Measurements from ENCODE around the gene KRT73.

KRT73 gene

GRCh38 chr12:52655720-52656124, 37.4 kb upstream of the KRT73 start:
- ChIA-PET POLR2A (no interaction called here), CTCF (interaction anchor here (1.1 kb wide), 1 partner anchor 74 kb away, joined by 4 read pairs; no protein-coding TSS in a partner anchor)
- no peak for DNase-seq
- Histone ChIP-seq H3K27me3 (replicated peaks in 2 of 5; ENCODE audit: control insufficient read depth in 4 of 5, insufficient read depth in 5 of 5, low read length in 4 of 5) (peaks cover 0 to 5% (median 0%) of the 10 kb centered on the region in 5 experiments), H3K36me3 (ENCODE audit: control insufficient read depth in 4 of 4, insufficient read depth in 4 of 4, low read length in 3 of 4) (no peaks in the 10 kb centered on the region), H3K4me1 (ENCODE audit: control extremely low read depth in 1 of 4, control insufficient read depth in 4 of 4, insufficient read depth in 4 of 4, low read length in 3 of 4) (peaks cover 0 to 4% (median under 1%) of the 10 kb centered on the region in 4 experiments), H3K9me3 (ENCODE audit: control extremely low read depth in 1 of 5, control insufficient read depth in 4 of 5, insufficient read depth in 2 of 5, low read depth in 1 of 5, low read length in 4 of 5) (no peaks in the 10 kb centered on the region), H3K27ac (ENCODE audit: insufficient read depth in 1 of 2, low read depth in 1 of 2, low read length in 2 of 2, poor library complexity in 1 of 2, severe bottlenecking in 2 of 2) (no peak overlapping the region), H3K4me3 (ENCODE audit: control insufficient read depth in 1 of 7, extremely low read depth in 1 of 7, insufficient read depth in 4 of 7, low read depth in 2 of 7, low read length in 6 of 7) (no peak overlapping the region)
- 97% methylated on average over 7 of the region's 8 CpGs for WGBS (ENCODE audit: insufficient coverage)

- POLR2A ChIA-PET: no interaction called here
- no peaks in the 10 kb centered on the region for H3K36me3 ChIP-seq (ENCODE audit: control insufficient read depth in 4 of 4, insufficient read depth in 4 of 4, low read length in 3 of 4)
- no peak overlapping the region for H3K4me3 ChIP-seq (ENCODE audit: control insufficient read depth in 1 of 7, extremely low read depth in 1 of 7, insufficient read depth in 4 of 7, low read depth in 2 of 7, low read length in 6 of 7)
- no peak overlapping the region for H3K27ac ChIP-seq (ENCODE audit: insufficient read depth in 1 of 2, low read depth in 1 of 2, low read length in 2 of 2, poor library complexity in 1 of 2, severe bottlenecking in 2 of 2)
- WGBS (ENCODE audit: insufficient coverage): 98% methylated on average over 5 of the region's 6 CpGs
- CTCF ChIA-PET: no interaction called here
- no peaks in the 10 kb centered on the region for H3K9me3 ChIP-seq (ENCODE audit: control extremely low read depth in 1 of 5, control insufficient read depth in 4 of 5, insufficient read depth in 2 of 5, low read depth in 1 of 5, low read length in 4 of 5)
- DNase-seq: no peak
- peaks cover 0 to 5% (median 0%) of the 10 kb centered on the region in 5 experiments for H3K27me3 ChIP-seq (replicated peaks in 2 of 5; ENCODE audit: control insufficient read depth in 4 of 5, insufficient read depth in 5 of 5, low read length in 4 of 5)
- peaks cover 0 to 4% (median 1%) of the 10 kb centered on the region in 4 experiments for H3K4me1 ChIP-seq (ENCODE audit: control extremely low read depth in 1 of 4, control insufficient read depth in 4 of 4, insufficient read depth in 4 of 4, low read length in 3 of 4)
Observed at GRCh38 chr12:52655251-52655650, 36.9 kb upstream of the KRT73 start.

DNA sequence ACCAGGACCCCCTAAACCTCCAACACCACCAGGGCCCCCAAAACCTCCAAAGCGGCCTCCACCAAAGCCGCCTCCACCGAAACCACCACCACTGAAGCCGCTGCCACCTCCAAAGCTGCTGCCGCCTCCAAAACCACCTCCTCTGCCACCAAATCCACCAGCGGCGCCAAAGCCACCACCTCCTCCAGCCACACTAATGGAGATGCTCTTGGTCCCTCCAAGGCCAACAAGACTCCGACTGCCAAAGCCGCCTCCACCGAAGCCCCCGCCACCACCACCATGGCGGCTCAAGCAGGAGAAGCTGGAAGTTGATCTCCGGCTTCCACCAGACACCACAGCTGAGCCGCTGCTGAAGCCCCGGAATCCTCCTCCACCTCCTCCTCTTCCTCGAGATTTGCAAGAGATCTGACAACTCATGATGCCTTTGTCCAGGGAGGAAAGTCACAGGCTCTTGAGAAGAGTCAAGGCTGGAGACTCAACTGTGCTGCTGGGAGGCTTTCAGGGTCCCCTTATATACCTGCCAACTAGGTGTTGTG, 33.4 kb upstream of the KRT73 start, which contains the start of gene KRT2:
Gene KRT2 (minus strand): TSS at position 486 of the 536 bp plus-strand sequence. CDS start 69 bp downstream, at position 417.
- no peak for DNase-seq
- peaks cover 0 to 5% (median under 1%) of the 10 kb centered on the region in 4 experiments for H3K4me1 ChIP-seq (ENCODE audit: control extremely low read depth in 1 of 4, control insufficient read depth in 4 of 4, insufficient read depth in 4 of 4, low read length in 3 of 4)
- H3K27ac ChIP-seq (ENCODE audit: insufficient read depth in 1 of 2, low read depth in 1 of 2, low read length in 2 of 2, poor library complexity in 1 of 2, severe bottlenecking in 2 of 2): no peak within 1 kb of the TSS
- no peak within 1 kb of the TSS for H3K4me3 ChIP-seq (ENCODE audit: control insufficient read depth in 1 of 7, extremely low read depth in 1 of 7, insufficient read depth in 4 of 7, low read depth in 2 of 7, low read length in 6 of 7)
- H3K36me3 ChIP-seq (ENCODE audit: control insufficient read depth in 4 of 4, insufficient read depth in 4 of 4, low read length in 3 of 4): no peaks in the 10 kb centered on the region
- POLR2A ChIA-PET: interaction anchor here (0.6 kb wide), 1 partner anchor 200 kb away, joined by 4 read pairs; no protein-coding TSS in a partner anchor
- H3K9me3 ChIP-seq (ENCODE audit: control extremely low read depth in 1 of 5, control insufficient read depth in 4 of 5, insufficient read depth in 2 of 5, low read depth in 1 of 5, low read length in 4 of 5): no peaks in the 10 kb centered on the region
- WGBS (ENCODE audit: insufficient coverage): 96% methylated on average over 15 of the region's 16 CpGs
- CTCF ChIA-PET: no interaction called here
- H3K27me3 ChIP-seq (replicated peaks in 2 of 5; ENCODE audit: control insufficient read depth in 4 of 5, insufficient read depth in 5 of 5, low read length in 4 of 5): peaks cover 0 to 1% (median 0%) of the 10 kb centered on the region in 5 experiments

- Histone ChIP-seq H3K36me3 (ENCODE audit: control insufficient read depth in 4 of 4, insufficient read depth in 4 of 4, low read length in 3 of 4) (no peaks in the 10 kb centered on the region), H3K4me3 (ENCODE audit: control insufficient read depth in 1 of 7, extremely low read depth in 1 of 7, insufficient read depth in 4 of 7, low read depth in 2 of 7, low read length in 6 of 7) (no peak overlapping the region), H3K9me3 (ENCODE audit: control extremely low read depth in 1 of 5, control insufficient read depth in 4 of 5, insufficient read depth in 2 of 5, low read depth in 1 of 5, low read length in 4 of 5) (no peaks in the 10 kb centered on the region), H3K27ac (ENCODE audit: insufficient read depth in 1 of 2, low read depth in 1 of 2, low read length in 2 of 2, poor library complexity in 1 of 2, severe bottlenecking in 2 of 2) (no peak overlapping the region), H3K27me3 (replicated peaks in 2 of 5; ENCODE audit: control insufficient read depth in 4 of 5, insufficient read depth in 5 of 5, low read length in 4 of 5) (no peaks in the 10 kb centered on the region), H3K4me1 (ENCODE audit: control extremely low read depth in 1 of 4, control insufficient read depth in 4 of 4, insufficient read depth in 4 of 4, low read length in 3 of 4) (peaks cover 3 to 9% (median 8%) of the 10 kb centered on the region in 4 experiments)
- CTCF ChIA-PET: interaction anchor here (0.7 kb wide), 1 partner anchor 228 kb away, joined by 3 read pairs; no protein-coding TSS in a partner anchor
- WGBS (ENCODE audit: insufficient coverage): 84% methylated on average over 11 of the region's 12 CpGs
- POLR2A ChIA-PET: no interaction called here
- no peak for DNase-seq
Observed at GRCh38 chr12:52650520-52651081, 32.2 kb upstream of the KRT73 start.

GRCh38 chr12:52649066-52649465, 30.7 kb upstream of the KRT73 start:
- no peak overlapping the region for H3K4me3 ChIP-seq (ENCODE audit: control insufficient read depth in 1 of 7, extremely low read depth in 1 of 7, insufficient read depth in 4 of 7, low read depth in 2 of 7, low read length in 6 of 7)
- H3K27ac ChIP-seq (ENCODE audit: insufficient read depth in 1 of 2, low read depth in 1 of 2, low read length in 2 of 2, poor library complexity in 1 of 2, severe bottlenecking in 2 of 2): no peak overlapping the region
- no peaks in the 10 kb centered on the region for H3K27me3 ChIP-seq (replicated peaks in 2 of 5; ENCODE audit: control insufficient read depth in 4 of 5, insufficient read depth in 5 of 5, low read length in 4 of 5)
- H3K36me3 ChIP-seq (ENCODE audit: control insufficient read depth in 4 of 4, insufficient read depth in 4 of 4, low read length in 3 of 4): no peaks in the 10 kb centered on the region
- WGBS (ENCODE audit: insufficient coverage): 93% methylated on average over 6 of the region's 6 CpGs
- CTCF ChIA-PET: interaction anchor here (1.2 kb wide), 1 partner anchor 39 kb away, joined by 3 read pairs; no protein-coding TSS in a partner anchor
- no peak for DNase-seq
- no peaks in the 10 kb centered on the region for H3K9me3 ChIP-seq (ENCODE audit: control extremely low read depth in 1 of 5, control insufficient read depth in 4 of 5, insufficient read depth in 2 of 5, low read depth in 1 of 5, low read length in 4 of 5)
- H3K4me1 ChIP-seq (ENCODE audit: control extremely low read depth in 1 of 4, control insufficient read depth in 4 of 4, insufficient read depth in 4 of 4, low read length in 3 of 4): peaks cover 3 to 17% (median 16%) of the 10 kb centered on the region in 4 experiments
- POLR2A ChIA-PET: no interaction called here

DNA sequence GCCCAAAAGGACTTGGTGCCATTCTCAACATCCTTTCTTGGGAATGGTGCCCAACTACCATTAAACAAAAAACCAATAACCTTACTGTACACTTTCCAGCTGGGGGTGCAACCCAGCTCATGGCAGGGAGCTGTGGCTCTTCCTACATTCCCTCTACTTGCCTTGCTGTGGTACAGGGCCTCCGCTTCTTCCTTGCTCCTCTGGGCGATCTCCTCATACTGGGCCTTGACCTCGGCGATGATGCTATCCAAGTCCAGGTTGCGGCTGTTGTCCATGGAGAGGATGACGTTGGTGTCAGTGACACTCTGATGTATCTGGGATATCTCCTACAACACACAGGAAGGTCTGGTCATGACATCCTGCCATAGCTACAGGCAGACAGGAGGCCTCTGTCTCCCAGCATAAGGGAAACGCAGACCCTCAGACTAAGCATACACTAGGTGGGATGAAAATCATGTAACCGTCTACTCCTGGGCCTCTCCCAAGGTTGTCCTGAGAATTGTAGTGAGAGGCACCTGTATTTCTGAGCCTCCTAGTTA, 29.7 kb upstream of the KRT73 start:
- no peak for DNase-seq
- Histone ChIP-seq H3K9me3 (ENCODE audit: control extremely low read depth in 1 of 5, control insufficient read depth in 4 of 5, insufficient read depth in 2 of 5, low read depth in 1 of 5, low read length in 4 of 5) (no peaks in the 10 kb centered on the region), H3K4me1 (ENCODE audit: control extremely low read depth in 1 of 4, control insufficient read depth in 4 of 4, insufficient read depth in 4 of 4, low read length in 3 of 4) (peaks cover 3 to 17% (median 16%) of the 10 kb centered on the region in 4 experiments), H3K4me3 (ENCODE audit: control insufficient read depth in 1 of 7, extremely low read depth in 1 of 7, insufficient read depth in 4 of 7, low read depth in 2 of 7, low read length in 6 of 7) (no peak overlapping the region), H3K36me3 (ENCODE audit: control insufficient read depth in 4 of 4, insufficient read depth in 4 of 4, low read length in 3 of 4) (no peaks in the 10 kb centered on the region), H3K27me3 (replicated peaks in 2 of 5; ENCODE audit: control insufficient read depth in 4 of 5, insufficient read depth in 5 of 5, low read length in 4 of 5) (no peaks in the 10 kb centered on the region), H3K27ac (ENCODE audit: insufficient read depth in 1 of 2, low read depth in 1 of 2, low read length in 2 of 2, poor library complexity in 1 of 2, severe bottlenecking in 2 of 2) (no peak overlapping the region)
- 97% methylated on average over 8 of the region's 8 CpGs for WGBS (ENCODE audit: insufficient coverage)
- ChIA-PET POLR2A (no interaction called here), CTCF (interaction anchor here (0.7 to 1.2 kb wide), 3 partner anchors 12 to 38 kb away, joined by 3 read pairs; no protein-coding TSS in a partner anchor)

- 94% methylated on average over 9 of the region's 9 CpGs for WGBS (ENCODE audit: insufficient coverage)
- H3K4me3 ChIP-seq (ENCODE audit: control insufficient read depth in 1 of 7, extremely low read depth in 1 of 7, insufficient read depth in 4 of 7, low read depth in 2 of 7, low read length in 6 of 7): no peak overlapping the region
- no peaks in the 10 kb centered on the region for H3K27me3 ChIP-seq (replicated peaks in 2 of 5; ENCODE audit: control insufficient read depth in 4 of 5, insufficient read depth in 5 of 5, low read length in 4 of 5)
- DNase-seq: no peak
- peaks cover 3 to 17% (median 16%) of the 10 kb centered on the region in 4 experiments for H3K4me1 ChIP-seq (ENCODE audit: control extremely low read depth in 1 of 4, control insufficient read depth in 4 of 4, insufficient read depth in 4 of 4, low read length in 3 of 4)
- POLR2A ChIA-PET: no interaction called here
- H3K36me3 ChIP-seq (ENCODE audit: control insufficient read depth in 4 of 4, insufficient read depth in 4 of 4, low read length in 3 of 4): no peaks in the 10 kb centered on the region
- CTCF ChIA-PET: interaction anchor here (0.7 to 1.0 kb wide), 2 partner anchors 12 to 18 kb away, joined by 3 read pairs; no protein-coding TSS in a partner anchor
- no peaks in the 10 kb centered on the region for H3K9me3 ChIP-seq (ENCODE audit: control extremely low read depth in 1 of 5, control insufficient read depth in 4 of 5, insufficient read depth in 2 of 5, low read depth in 1 of 5, low read length in 4 of 5)
- no peak overlapping the region for H3K27ac ChIP-seq (ENCODE audit: insufficient read depth in 1 of 2, low read depth in 1 of 2, low read length in 2 of 2, poor library complexity in 1 of 2, severe bottlenecking in 2 of 2)
Observed at GRCh38 chr12:52647601-52648000, 29.2 kb upstream of the KRT73 start.
